Measurements from ENCODE around the gene MCM7. TPM values are rescaled to one million over a fixed set of nuclear protein-coding genes. Genes with fewer than 3 reads are reported as not detected.
"Not testable (repeated sequence)": the region's sequence is repeated elsewhere in the genome, so short reads cannot be mapped to it uniquely, and the experiment has no call there.

The MCM7 gene
- total RNA-seq: 10 to 100 TPM; 16.6 to 51.3 (median 26.5) TPM

DNA sequence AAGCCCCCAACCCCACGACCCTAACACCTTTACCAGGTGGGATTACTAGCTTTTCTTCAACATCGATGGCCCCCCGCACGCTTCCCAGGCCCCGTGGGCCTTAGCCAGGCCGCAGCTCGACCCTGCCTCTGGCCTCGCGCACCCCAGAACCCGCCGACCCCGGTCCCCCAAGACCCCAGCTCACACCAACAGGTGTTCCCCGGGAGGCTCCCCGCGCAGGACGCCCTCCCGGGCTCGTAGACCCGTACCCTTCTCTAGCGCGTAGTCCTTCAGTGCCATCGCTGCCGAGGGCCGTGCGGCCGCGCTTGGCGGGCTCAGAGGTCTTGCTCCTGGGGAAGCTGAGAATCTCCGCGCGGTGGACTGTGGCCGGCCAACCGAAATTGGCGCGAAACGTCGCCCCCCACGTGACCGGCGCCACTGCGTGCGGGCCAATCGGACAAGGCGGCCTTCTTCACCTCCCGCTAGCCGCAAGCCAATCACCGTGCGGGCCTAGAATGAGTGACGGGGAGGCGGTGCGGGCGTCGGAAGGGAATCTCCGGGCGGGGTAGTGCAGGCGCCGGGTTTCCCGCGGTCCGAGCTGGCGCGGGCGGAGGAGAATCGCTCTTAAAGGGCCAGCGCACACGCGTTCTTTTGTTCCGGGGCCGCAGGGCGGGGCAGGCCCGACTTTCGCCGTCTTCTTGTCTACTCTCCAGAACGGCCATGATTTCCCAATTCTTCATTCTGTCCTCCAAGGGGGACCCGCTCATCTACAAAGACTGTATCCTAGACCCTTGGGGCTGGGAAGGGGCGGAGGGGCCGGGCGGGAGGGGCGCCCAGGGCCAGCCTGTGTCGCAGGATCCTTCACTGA, at the start of gene MCM7, which contains the start of gene AP4M1:
Gene MCM7 (minus strand): TSS at position 382 of the 847 bp plus-strand sequence. CDS start 103 bp downstream, at position 279.
Gene AP4M1 (plus strand): TSS at position 628 of the 847 bp plus-strand sequence. CDS start 72 bp downstream, at position 700.
- intact Hi-C loops (cut with DNase I): no loop called here
- H3K36me3 ChIP-seq: peaks cover 32 to 45% of the 10 kb centered on the region in 2 donors
- 0 to 2% methylated on average over 20 to 27 of the region's 80 CpGs for WGBS, 2 donors
- H3K4me1 ChIP-seq: peaks cover 11 to 17% of the 10 kb centered on the region in 2 donors
- peak within 1 kb of the TSS; percentile 90 to 95 (median 94) for H3K27ac ChIP-seq
- no peaks in the 10 kb centered on the region for H3K27me3 ChIP-seq
- H3K4me3 ChIP-seq (replicated peaks in 1 of 3): peak within 1 kb of the TSS; percentile 50 to 81 (median 78)
- no peaks in the 10 kb centered on the region for H3K9me3 ChIP-seq
- TF ChIP-seq, protein P1, sequence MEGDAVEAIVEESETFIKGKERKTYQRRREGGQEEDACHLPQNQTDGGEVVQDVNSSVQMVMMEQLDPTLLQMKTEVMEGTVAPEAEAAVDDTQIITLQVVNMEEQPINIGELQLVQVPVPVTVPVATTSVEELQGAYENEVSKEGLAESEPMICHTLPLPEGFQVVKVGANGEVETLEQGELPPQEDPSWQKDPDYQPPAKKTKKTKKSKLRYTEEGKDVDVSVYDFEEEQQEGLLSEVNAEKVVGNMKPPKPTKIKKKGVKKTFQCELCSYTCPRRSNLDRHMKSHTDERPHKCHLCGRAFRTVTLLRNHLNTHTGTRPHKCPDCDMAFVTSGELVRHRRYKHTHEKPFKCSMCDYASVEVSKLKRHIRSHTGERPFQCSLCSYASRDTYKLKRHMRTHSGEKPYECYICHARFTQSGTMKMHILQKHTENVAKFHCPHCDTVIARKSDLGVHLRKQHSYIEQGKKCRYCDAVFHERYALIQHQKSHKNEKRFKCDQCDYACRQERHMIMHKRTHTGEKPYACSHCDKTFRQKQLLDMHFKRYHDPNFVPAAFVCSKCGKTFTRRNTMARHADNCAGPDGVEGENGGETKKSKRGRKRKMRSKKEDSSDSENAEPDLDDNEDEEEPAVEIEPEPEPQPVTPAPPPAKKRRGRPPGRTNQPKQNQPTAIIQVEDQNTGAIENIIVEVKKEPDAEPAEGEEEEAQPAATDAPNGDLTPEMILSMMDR (IDR thresholded peaks at IDR 0.05): no peak
- TF ChIP-seq POLR2A (IDR thresholded peaks at IDR 0.05): peak in 1 of 2 donors; percentile 38
- peak; percentile 99 for DNase-seq

GRCh38 chr7:100148559-100149328, 47.5 kb upstream of the MCM7 start, which contains the start of gene LAMTOR4:
TSS of gene LAMTOR4 (plus strand) at chr7:100148918. CDS start at chr7:100148973, 55 bp downstream.
- Histone ChIP-seq H3K36me3 (no peaks in the 10 kb centered on the region), H3K4me1 (peaks cover 0 to 7% of the 10 kb centered on the region in 2 donors), H3K4me3 (replicated peaks in 1 of 3) (peak within 1 kb of the TSS; percentile 45 to 92 (median 54)), H3K27me3 (no peaks in the 10 kb centered on the region), H3K27ac (peak within 1 kb of the TSS; percentile 21 to 88 (median 74)), H3K9me3 (no peaks in the 10 kb centered on the region)
- intact Hi-C loops (cut with DNase I): no loop called here
- WGBS, 2 donors: 0 to 1% methylated on average over 32 to 34 of the region's 46 CpGs
- peak; percentile 99 for DNase-seq
- TF ChIP-seq, protein P1 (IDR thresholded peaks at IDR 0.05): no peak
- peak in 1 of 2 donors; percentile 84 for TF ChIP-seq POLR2A (IDR thresholded peaks at IDR 0.05)

GRCh38 chr7:100148225-100148558, 47.0 kb upstream of the MCM7 start:
- Histone ChIP-seq H3K27me3 (no peaks in the 10 kb centered on the region), H3K9me3 (no peaks in the 10 kb centered on the region), H3K36me3 (no peaks in the 10 kb centered on the region), H3K4me3 (replicated peaks in 1 of 3) (no peak overlapping the region), H3K4me1 (peaks cover 0 to 7% of the 10 kb centered on the region in 2 donors), H3K27ac (peak overlapping the region in 2 of 3 donors; percentile 10 to 28)
- WGBS, 2 donors: 25 to 32% methylated on average over 14 of the region's 14 CpGs
- no peak for DNase-seq
- TF ChIP-seq POLR2A (IDR thresholded peaks at IDR 0.05): no peak
- TF ChIP-seq, protein P1 (IDR thresholded peaks at IDR 0.05): no peak
- intact Hi-C loops (cut with DNase I): no loop called here

DNA sequence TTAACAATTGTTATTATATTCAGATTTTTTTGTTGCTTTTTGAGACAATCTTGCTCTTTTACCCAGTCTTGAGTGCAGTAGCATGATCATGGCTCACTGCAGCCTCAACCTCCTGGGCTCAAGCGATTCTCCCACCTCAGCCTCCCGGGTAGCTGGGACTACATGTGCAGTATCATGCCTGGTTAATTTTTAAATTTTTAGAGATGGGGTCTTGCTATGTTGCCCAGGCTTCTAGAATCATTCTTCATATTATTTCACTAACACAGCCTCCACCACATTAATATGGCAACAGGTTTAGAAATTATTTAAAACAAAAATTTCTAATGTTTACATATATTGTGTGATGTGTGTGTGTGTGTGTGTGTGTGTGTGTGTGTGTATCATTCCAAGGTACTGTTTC, 46.1 kb upstream of the MCM7 start:
- TF ChIP-seq, protein P1 (IDR thresholded peaks at IDR 0.05): no peak
- no peak for TF ChIP-seq POLR2A (IDR thresholded peaks at IDR 0.05)
- WGBS, 2 donors: 92 to 98% methylated on average over 2 of the region's 2 CpGs
- no peaks in the 10 kb centered on the region for H3K36me3 ChIP-seq
- H3K27ac ChIP-seq: no peak overlapping the region
- DNase-seq: no peak
- H3K4me1 ChIP-seq: peaks cover 0 to 7% of the 10 kb centered on the region in 2 donors
- no peaks in the 10 kb centered on the region for H3K27me3 ChIP-seq
- no peaks in the 10 kb centered on the region for H3K9me3 ChIP-seq
- intact Hi-C loops (cut with DNase I): no loop called here
- no peak overlapping the region for H3K4me3 ChIP-seq (replicated peaks in 1 of 3)

DNA sequence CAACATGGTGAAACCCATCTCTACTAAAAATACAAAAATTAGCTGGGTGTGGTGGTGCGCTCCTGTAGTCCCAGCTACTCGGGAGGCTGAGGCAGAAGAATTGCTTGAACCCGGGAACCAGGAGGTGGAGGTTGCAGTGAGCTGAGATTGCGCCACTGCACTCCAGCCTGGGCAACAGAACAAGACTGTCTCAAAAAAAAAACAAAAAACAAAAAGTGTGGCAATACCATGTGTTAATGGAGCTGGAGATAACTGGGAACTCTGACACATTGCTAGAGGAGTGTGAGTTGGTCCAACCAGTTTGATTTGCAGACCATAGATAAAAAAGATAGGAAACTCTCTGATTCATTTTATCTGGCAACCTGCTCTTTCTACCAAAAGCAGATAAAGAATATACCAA, 45.2 kb upstream of the MCM7 start:
- H3K9me3 ChIP-seq; H3K4me1 ChIP-seq; DNase-seq; H3K27me3 ChIP-seq; intact Hi-C loops (cut with DNase I); H3K27ac ChIP-seq; H3K4me3 ChIP-seq (replicated peaks in 1 of 3); H3K36me3 ChIP-seq: not testable (repeated sequence)
- WGBS, 2 donors: 91 to 95% methylated on average over 4 of the region's 4 CpGs

Measured in thyroid gland (tissue), 4 donors.